GM18870 (cell line): ENCODE results near the gene SHB.
A peak's percentile ranks its signal among the peaks of the same experiment; 100 is the strongest.

Experiments used
- ATAC-seq: cut with Tn5 transposase; IDR thresholded peaks from one replicate; pipeline ENCODE4 v1.9.1; 2021; ENCODE audit warnings: moderate library complexity; ENCODE audit not compliant: unreplicated experiment

Gene SHB, protein sequence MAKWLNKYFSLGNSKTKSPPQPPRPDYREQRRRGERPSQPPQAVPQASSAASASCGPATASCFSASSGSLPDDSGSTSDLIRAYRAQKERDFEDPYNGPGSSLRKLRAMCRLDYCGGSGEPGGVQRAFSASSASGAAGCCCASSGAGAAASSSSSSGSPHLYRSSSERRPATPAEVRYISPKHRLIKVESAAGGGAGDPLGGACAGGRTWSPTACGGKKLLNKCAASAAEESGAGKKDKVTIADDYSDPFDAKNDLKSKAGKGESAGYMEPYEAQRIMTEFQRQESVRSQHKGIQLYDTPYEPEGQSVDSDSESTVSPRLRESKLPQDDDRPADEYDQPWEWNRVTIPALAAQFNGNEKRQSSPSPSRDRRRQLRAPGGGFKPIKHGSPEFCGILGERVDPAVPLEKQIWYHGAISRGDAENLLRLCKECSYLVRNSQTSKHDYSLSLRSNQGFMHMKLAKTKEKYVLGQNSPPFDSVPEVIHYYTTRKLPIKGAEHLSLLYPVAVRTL

DNA sequence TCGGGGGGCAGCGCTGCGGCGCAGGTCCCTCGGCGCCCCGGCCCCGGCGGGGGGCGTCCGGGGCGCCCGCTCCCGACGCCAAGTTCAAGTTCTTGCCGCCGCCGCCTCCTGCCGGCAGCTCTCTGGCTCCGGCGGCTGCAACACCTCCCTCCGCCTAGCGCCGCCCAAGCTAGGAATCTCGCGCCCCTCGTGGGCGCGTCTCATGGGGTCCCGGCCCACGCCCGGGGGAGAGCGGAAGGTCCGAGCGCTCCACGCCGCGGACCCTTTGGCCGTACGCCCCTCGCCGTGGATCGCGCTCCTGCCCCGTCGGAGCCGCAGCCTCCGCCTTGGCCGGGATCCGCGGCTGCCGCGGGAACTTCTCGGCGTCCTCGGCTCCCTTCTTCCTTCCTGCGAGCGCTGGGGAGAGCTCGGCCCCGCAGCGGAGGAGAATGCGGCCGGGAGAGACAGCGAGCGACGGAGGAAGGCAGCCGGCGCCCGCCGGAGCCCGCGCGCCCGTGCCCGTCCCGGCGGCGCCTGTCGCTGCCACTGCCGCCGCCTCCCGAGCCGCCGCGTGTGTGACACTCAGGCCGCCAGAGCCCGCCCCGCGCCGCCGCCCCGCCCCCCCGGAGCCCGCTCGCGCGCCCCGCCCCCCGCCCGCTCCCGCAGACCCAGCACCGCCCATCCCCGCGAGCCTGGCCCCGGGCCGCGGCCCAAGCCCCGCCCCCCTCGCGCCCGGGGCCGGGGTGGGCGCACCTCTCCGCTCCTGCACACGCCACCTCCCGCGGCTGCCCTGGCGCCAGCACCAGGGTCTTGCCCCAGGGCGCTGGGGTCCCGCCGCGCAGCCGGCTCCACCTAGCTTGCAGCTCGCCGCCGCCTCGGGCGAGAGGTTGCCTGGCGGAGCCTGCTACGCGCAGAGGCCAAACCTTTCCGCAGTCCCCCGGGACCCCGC is at the start of gene SHB:
TSS of gene SHB (minus strand) at position 527 of the 928 bp plus-strand sequence. CDS start 582 bp downstream, outside the sequence.
- ATAC-seq, result no peak

DNA sequence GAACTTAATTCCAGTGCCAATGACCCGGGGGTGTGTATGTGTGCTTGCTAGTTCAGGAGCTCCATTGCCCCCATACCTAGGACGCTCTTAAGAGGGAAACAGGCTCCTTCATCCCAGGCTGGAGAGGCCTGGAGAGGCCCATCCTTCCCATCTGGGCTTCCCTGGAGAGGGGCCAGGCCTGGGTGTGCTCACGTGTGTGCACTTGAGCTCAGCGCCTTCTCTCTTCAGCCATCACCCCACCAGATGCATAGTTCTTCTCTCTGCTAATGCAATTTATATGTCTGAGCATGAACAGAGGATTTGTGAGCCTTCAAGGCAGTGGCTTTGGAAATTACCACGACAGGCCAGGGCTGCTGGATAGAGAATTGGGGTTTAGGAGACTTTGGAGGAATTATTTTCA is 48.6 kb upstream of the SHB start:
- ATAC-seq, result no peak

DNA sequence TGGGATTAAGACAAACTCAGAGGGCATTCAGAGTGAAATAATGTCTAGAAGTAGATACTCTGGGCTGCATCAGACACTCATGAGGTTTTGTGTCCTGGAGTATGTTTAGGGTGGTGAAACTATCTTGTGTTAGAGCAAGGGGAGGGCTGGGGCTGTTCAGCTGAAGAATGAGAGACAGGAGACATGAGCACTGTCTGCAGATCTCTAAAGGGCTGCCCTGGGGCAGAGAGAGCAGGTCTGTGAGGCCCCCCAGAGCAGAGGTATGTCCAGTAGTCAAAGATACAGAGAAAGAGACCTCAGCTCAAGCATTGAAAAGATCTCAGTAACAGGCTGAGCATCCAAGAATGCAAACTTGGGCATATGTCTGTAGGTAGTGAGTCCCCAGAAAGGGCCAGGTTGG is 45.9 kb upstream of the SHB start:
- no peak for ATAC-seq

DNA sequence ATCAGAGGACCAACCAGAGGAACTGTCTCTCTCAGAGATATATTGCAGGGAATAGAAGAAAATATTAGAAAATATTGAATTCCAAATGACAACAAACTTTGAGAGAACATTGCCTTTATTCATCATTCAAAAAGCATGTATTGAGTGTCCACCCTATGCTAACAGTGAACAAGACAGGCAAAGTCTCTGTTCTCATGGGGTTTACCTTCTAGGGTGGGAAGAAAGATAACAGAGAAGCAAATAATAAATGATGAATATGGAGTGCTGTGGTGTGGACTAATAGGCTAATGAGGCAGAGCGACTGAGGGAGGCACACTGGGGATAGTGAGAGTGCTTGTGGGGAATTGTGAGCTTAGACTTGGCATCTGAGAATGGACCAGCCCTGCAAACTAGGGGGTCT is 43.4 kb upstream of the SHB start:
- no peak for ATAC-seq

DNA sequence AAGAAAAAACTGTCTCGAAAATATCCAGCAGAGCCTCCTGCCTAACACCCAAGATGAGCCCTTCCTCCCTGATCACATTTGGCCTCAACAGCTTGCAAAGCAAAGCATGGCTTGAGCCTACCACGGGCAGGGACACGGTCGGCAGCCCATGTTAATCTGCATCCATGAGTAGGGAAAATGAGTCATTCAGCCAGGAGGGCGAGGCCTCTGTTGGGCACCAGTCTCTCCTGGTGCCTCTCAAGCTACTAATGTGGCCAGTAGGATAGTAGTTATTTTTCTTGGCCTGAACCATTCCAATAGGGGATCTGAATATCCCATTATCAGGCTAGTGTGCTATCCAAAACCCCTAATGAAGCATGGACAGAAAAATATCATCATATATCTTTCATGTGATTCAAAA is 43.0 kb upstream of the SHB start:
- no peak for ATAC-seq

DNA sequence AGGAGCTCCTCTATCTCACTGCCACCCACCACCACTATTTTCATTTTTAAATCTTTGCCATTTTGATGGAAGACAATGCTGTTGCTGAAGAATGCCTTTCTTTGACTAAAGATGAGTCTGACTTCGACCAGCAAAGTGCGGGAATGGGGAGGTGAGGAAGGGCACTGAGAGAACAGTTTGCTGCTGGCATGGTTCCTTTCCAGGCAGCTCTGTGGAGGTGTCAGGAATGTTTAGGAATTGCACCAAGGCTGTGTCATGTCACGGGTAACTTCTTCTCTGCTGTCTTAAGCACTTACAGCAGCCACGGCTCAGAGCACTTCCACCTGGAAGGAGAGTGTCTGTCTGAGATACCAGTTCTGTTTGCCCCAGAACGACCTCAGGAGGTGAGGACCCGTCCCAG is 41.4 kb upstream of the SHB start:
- no peak for ATAC-seq

DNA sequence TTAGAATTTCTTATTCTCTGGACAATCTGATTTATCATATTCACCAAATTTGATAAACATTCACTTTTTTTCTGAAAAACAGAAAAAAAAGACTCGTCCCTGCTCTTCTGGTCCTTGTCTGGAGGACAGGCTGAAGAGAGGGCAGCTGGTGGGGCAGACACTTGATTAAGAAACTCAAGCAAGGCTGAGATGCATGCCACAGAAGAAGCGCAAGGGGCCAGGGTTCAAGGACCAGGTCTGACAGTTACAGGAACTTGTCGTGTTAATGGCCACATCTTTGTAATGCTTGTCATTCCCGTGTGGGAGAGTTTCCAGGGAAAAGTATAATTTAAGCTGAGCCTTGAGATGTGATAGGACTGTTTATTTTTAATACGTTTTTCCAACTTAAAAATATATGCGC is 40.6 kb upstream of the SHB start:
- ATAC-seq, result no peak

DNA sequence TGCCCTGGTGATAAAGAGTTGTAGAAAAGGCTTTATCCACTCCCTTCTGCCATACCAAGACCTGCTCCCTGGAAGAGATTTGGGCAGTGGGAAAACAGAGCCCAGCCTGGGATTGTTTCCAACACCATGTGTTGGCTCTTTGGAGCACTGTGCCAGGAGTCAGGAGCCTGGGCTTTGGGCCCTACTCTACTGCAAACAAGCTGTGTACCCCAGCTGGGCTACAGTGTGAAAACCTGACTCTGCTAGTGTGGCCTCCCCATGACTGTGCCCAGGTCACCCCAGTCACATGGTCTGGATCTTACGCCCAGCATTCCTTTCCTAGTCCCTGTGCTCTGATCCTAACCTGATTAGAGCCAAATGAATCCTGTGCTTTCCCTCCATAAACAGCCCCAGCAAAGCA is 39.3 kb upstream of the SHB start:
- no peak for ATAC-seq

DNA sequence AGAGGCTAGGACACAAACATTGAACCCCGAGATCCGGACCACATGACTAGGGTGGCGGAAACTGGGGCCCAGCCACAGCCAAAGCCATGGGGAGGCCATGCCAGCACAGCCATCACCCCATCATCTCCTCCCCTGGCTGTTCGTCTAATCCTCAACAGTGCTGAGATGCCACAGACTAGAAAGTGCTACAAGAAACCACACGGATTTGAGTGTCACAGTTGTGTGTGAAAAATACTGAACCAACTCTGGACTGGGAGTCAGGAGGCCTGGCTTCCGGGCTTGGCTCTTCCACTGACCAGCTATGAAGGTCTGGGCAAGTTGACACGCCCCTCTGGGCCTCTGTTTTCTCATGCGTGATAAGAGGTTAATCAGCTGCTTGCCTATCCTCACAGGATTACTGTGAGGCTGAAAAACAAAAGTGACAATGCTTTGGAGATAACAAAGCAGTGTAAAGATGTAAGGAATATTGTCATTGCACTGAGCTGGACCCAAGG is 38.8 kb upstream of the SHB start:
- no peak for ATAC-seq

DNA sequence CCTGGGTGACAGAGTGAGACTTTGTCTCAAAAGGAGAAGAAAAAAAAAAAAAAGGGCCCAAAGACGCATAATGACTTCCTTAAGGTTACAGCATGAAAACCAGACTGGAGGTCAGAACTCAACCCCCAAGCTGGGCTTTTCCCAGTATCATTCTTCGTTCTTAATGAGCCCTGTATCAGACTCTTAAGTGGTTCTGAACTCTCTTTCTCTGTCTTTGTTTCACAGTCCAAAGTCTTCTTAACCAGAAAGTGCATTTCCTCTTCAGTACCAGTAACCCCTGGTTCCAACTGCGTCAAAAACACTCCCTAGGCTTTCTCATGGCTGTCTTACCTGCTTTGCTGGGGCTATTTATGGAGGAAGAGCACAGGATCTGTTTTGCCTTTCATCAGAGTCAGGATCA is 38.4 kb upstream of the SHB start:
- no peak for ATAC-seq

DNA sequence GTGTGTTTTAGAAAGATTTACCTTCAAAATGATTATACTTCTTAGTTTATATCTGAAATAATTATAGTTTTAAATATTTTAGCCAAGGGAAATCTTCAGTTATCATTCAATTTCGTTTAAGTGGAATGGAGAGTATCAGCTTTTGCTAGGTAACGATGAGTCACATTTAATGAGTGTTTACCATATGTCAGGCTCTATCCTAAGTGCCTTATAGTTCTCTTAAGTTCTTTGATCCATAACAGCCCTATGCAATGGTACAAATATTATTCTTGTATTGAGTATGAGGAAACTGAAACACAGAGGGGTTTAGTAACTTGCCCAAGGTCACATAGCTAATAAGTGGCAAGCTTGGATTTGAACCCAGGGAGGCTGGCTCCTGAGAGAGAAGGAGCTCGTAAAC is 37.5 kb upstream of the SHB start:
- ATAC-seq, result no peak

DNA sequence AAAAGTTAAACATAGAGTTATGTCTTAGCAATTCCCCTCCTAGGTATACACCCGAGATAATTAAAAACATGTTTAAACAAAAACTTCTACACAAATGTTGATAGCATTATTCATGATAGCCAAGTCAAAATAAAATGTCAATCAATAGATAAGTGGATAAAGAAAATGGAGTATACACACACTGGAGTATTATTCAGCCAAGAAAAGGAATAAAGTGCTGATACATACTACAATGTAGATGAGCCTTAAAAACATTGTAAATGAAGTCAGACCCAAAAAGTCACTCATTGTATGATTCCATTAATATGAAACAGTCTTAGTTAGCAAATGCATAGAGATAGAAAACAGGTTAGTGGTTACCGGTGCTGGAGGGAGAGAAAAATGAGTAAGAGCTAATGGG is 34.3 kb upstream of the SHB start:
- ATAC-seq, result no peak

DNA sequence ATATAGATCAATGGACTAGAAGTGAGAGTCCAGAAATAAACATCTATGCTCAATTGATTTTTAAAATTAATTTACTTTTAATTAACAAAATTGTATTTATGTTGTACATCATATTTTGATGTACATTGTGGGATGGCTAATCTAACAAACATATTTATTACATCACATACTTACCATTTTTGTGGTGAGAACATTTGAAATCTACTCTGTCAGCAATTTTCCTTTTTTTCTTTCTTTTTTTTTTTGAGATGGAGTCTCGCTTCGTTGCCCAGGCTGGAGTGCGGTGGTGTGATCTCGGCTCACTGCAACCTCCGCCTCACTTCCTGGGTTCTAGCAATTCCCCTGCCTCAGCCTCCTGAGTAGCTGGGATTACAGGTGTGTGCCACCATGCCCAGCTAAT is 32.4 kb upstream of the SHB start:
- ATAC-seq, result no peak

DNA sequence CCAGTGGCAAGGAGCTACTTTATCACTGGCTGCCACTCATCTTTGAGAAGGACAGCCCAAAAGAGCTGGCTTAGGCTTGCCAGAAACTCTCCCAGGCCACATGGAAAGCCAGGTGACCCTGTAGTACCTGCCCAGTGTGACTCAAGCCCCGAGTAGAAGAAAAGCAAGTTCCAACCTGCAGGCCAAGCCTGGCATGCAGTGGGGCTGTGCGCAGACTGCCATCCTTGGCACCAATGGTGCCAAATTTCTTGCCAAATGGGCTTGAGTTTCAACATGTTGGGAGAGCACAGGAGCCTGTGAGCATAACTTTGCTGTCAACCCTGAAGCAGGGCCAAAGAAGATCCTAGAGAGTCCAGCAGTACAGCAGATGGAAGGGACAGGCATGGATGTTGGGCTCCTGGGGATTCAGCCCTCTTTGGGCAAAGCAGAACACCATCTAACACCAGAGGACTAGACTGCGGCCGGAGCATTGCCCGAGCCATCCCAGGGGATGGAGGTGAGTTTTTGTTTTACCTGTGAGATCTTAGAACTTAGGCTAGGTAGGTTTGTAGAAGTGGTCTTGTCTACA is 27.3 kb upstream of the SHB start:
- ATAC-seq, result no peak

DNA sequence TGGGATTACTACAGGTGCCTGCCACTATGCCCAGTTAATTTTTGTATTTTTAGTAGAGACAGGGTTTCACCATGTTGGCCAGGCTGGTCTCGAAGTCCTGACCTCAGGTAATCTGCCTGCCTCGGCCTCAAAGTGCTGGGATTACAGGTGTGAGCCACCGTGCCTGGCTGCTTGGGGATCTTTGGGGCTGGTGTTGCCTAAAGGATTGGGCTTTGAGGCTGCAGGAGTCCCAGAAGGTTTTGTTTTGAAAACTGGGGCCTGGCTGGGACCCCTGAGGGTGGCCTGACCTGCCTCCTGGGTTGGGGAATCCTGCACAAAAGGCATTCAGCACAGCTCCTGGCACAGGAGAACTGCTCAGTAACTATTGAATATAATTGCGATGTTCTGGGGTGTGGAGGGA is 25.1 kb upstream of the SHB start:
- ATAC-seq, result no peak

DNA sequence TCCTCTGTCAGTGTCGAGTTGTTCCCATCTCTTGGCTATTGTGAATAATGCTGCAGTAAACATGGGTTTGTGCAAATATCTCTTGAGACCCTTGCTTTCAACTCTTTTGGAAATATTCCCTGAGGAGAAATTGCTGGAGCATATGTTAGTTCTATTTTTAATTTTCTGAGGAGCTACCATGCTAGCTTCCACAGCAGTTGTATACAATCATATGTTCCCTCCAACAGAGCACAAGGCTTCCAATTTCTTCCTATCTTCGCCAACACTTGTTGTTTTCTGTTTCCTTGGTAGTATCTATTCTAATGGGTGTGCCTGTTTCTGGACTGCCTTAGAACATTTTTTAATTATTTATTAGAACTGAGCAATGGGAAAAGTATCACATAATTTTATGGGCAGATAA is 23.6 kb upstream of the SHB start:
- no peak for ATAC-seq

DNA sequence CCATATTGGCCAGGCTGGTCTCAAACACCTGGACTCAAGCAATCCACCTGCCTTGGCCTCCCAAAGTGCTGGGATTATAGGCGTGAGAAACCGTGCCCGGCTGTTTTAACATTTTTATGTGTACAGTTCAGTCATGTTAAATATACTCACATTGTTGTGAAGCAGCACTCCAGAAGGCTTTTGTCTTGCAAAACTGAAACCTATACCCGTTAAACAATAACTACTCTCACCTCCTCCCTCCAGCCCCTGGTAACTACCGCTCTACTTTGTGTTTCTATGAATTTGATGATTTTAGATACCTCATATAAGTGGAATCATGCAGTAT is 23.1 kb upstream of the SHB start:
- peak; percentile 39 for ATAC-seq

DNA sequence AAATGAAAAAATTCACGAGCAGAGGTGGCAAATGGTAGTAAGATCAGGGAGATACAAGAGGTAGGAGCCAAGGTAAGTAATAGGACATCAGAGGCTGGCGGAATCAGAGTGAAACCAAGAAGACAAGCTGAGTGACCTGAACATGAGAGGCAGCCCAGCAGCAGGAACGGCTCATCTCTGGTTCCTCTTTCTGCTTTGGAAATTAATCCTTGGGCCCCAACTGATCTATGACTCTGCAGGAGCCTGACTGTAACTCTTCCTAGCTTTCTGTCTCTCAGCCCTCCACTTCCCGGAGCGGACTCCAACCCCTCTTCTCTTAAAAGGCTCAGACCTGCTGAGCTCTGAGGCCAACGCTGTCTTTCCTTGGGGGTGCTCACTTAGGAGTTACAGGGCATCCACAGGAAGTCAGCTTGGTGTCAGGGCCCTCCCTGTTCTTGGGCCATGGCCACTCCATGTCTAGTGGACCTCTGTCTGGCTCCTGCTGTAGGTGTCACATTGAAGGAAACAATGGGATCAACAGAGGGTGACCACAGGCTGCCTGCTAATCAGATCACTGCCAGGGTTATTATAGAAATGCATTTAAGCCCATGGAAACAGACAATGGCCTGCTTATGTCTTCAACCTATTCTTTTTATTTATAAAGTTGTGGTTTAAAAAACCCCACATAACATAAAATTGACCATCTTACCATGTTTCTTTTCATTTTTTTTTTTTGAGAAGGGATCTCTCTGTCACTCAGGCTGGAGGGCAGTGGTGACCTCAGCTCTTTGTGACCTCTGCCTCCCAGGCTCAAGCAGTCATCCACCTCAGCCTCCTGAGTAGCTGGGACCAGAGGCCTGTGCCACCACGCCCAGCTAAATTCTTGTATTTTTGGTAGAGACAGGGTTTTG is 22.5 kb upstream of the SHB start:
- ATAC-seq, result peak; percentile 61

DNA sequence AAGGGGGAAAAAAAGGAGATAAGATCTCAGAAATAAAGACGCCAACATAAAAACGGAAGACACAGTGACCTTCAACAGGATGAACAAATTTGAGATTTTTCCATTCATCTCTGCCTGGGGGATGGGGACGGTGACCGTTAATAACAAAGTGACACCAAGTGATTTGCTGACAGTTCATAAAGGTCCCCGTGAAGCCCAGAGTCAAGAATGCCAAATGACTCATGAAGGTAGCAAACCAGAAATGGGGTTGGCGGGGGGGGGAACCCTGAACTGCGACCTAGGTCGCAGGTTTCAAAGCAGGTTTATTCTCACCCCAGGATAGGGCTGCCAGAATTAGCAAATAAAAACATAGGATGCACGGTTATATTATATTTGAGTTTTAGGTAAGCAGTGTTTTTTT is 21.1 kb upstream of the SHB start:
- ATAC-seq, result no peak

DNA sequence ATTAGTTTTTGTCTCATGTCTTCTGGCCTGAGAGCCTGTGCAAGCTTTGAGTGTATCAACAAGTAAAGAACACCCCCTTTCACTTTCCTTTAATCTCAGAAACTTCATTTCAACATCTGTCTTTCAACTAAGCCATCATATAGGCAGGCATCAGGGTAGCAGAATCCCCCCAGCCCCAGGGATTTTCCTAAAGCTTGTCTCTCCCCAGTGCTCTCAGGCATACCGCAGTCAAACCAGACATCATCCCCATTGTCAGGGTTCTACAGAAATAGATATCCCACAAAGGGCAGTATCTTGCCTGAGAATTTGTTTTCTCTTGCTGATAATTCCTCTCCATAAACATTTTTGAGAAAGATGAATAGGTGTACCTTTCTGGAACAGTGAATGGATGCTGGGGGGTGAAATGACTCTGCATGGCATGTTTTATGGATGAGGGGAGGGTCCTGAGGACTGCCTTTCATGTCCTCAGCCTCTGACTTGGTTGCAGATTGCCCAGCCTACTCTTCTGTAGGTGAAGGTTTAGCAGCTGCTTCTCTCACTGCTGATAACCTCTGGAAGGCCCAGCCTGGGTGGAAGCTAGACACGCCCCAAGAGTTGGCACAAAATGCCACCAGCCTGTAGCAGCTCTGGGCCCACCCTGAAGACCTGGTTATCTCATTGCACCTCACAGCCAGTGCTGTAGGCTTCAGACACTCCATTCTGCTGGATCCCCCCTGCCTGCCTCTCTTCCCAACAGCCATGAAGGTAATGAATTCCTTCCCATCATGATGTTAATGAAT is 20.5 kb upstream of the SHB start:
- no peak for ATAC-seq
